ENCODE measurements around the gene CENPM. TPM values are rescaled to one million over a fixed set of nuclear protein-coding genes. Genes with fewer than 3 reads are reported as not detected.
A peak's percentile ranks its signal among the peaks of the same experiment; 100 is the strongest.

The CENPM gene
- total and polyA plus RNA-seq, 10 of the 15 experiments (the other 5 are each of a cell fraction or from before 2014, with no cell fraction given): 36.7 to 212 (median 74.7) TPM

- TF ChIP-seq TARDBP (IDR thresholded peaks at IDR 0.05; ENCODE audit: borderline replicate concordance) (no peak), LARP7 (IDR thresholded peaks at IDR 0.05) (peak; percentile 46; the same call in 1 of the 2 replicates), IKZF1 (conservative IDR thresholded peaks at IDR 0.05) (peak; percentile 75; the same call in 1 of the 2 replicates), BHLHE40 (IDR thresholded peaks at IDR 0.05; ENCODE audit: borderline replicate concordance in 1 of 2, low read depth in 2 of 2, low read length in 1 of 2) (peak; percentile 73 to 96; a peak in 3 of 4 replicates), IRF4 (IDR thresholded peaks at IDR 0.05; ENCODE audit: low read depth, low read length) (no peak)
Observed at GRCh38 chr22:41913842-41914534, 33.0 kb downstream of the CENPM start (continued).

- H3K4me1 ChIP-seq (ENCODE audit: control insufficient read depth, insufficient read depth, low read length): peaks cover 28% of the 10 kb centered on the region
- intact Hi-C loops (cut with micrococcal nuclease; ENCODE audit: unreplicated experiment): no loop called here
- H4K20me1 ChIP-seq (ENCODE audit: control insufficient read depth, insufficient read depth): peaks cover 6% of the 10 kb centered on the region; the same call in 1 of the 2 replicates
- no TSS peak for BruUV-seq (replicated peaks)
- CTCF ChIA-PET: interaction anchor here (0.9 to 2.9 kb wide), 6 partner anchors 12 to 246 kb away, joined by 3 to 9 read pairs (median 4); no protein-coding TSS in a partner anchor
- DNase-seq (ENCODE audit: low read depth, low spot score) (no peak), ATAC-seq (no peak), FAIRE-seq (no peak)
- H3K79me2 ChIP-seq (ENCODE audit: control insufficient read depth, insufficient read depth, low read length): no peaks in the 10 kb centered on the region
- no peak overlapping the region for H3K4me3 ChIP-seq
- TF ChIP-seq TCF3 (IDR thresholded peaks at IDR 0.05; ENCODE audit: borderline replicate concordance, insufficient read depth, low read depth, low read length) (no peak), BHLHE40 (IDR thresholded peaks at IDR 0.05; ENCODE audit: borderline replicate concordance in 1 of 2, low read depth in 2 of 2, low read length in 1 of 2) (no peak), LARP7 (IDR thresholded peaks at IDR 0.05) (no peak), CEBPB (IDR thresholded peaks at IDR 0.05; ENCODE audit: borderline replicate concordance in 1 of 2, low read depth in 2 of 2, low read length in 2 of 2) (no peak), DPF2 (IDR thresholded peaks at IDR 0.05) (no peak), IRF3 (IDR thresholded peaks at IDR 0.05) (no peak), NR2F1 (conservative IDR thresholded peaks at IDR 0.05) (no peak), SMAD1 (IDR thresholded peaks at IDR 0.05; ENCODE audit: low read depth, partially characterized antibody) (no peak), NFYB (IDR thresholded peaks at IDR 0.05; ENCODE audit: insufficient read depth, low read depth, low read length) (no peak), MYB (IDR thresholded peaks at IDR 0.05; ENCODE audit: borderline replicate concordance, low read depth, low read length) (no peak), KLF5 (IDR thresholded peaks at IDR 0.05; ENCODE audit: partially characterized antibody) (no peak), RAD21 (IDR thresholded peaks at IDR 0.05; ENCODE audit: insufficient read depth, low read depth, low read length) (no peak), TCF12 (IDR thresholded peaks at IDR 0.05; ENCODE audit: low read depth, low read length) (no peak), PML (IDR thresholded peaks at IDR 0.05; ENCODE audit: low read length) (no peak)
- no peak overlapping the region for H3K27ac ChIP-seq (ENCODE audit: control insufficient read depth, insufficient read depth)
- 57% methylated on average over 11 of the region's 11 CpGs for WGBS (ENCODE audit: insufficient coverage, insufficient replicate concordance, low lambda C conversion rate, missing lambda C conversion rate)
- H3K9me3 ChIP-seq (replicated peaks; ENCODE audit: control insufficient read depth, insufficient read depth, low read length): no peaks in the 10 kb centered on the region
- H3K27me3 ChIP-seq (replicated peaks in 1 of 2; ENCODE audit: control insufficient read depth in 2 of 2, insufficient read depth in 2 of 2, low read length in 1 of 2): peaks cover 6 to 12% of the 10 kb centered on the region in 2 experiments; a peak in 3 of 4 replicates
- H3K9ac ChIP-seq (ENCODE audit: control insufficient read depth, insufficient read depth, low read length): no peak overlapping the region
- POLR2A ChIA-PET: interaction anchor here (0.9 to 2.3 kb wide), 7 partner anchors 12 to 112 kb away, joined by 3 to 10 read pairs (median 4); partner anchors contain the start of genes CCDC134 and CENPM
- H3K36me3 ChIP-seq (ENCODE audit: control insufficient read depth in 2 of 2, insufficient read depth in 2 of 2, low read length in 1 of 2): no peaks in the 10 kb centered on the region
- RAD21 ChIA-PET (ENCODE audit: unreplicated experiment): interaction anchor here (1.0 to 5.8 kb wide), 4 partner anchors 26 to 216 kb away, joined by 3 to 40 read pairs (median 5); partner anchors contain the start of gene CCDC134
- H3K4me2 ChIP-seq (ENCODE audit: control insufficient read depth, insufficient read depth): 0 out of 2 replicates have a peak overlapping the region, but pooled peaks have one; percentile 17
- SMC1A ChIA-PET (ENCODE audit: uncharacterized antibody, unreplicated experiment): interaction anchor here (0.9 to 1.9 kb wide), 6 partner anchors 12 to 216 kb away, joined by 3 to 7 read pairs (median 4); no protein-coding TSS in a partner anchor
- in situ Hi-C loops (cut with MboI): no loop called here
- H2AFZ ChIP-seq (ENCODE audit: control insufficient read depth, low read depth, low read length): no peak overlapping the region
Observed at GRCh38 chr22:41913040-41913719, 33.8 kb downstream of the CENPM start.

Data from GM12878 (cell line).